ENCODE data around the gene ALK.

Gene ALK

GRCh38 chr2:29518010-29518409 lies 403.4 kb downstream of the ALK start:
- no peak for DNase-seq

GRCh38 chr2:29517413-29517812 lies 404.0 kb downstream of the ALK start:
- DNase-seq: no peak

GRCh38 chr2:29516767-29517166 lies 404.6 kb downstream of the ALK start:
- no peak for DNase-seq

GRCh38 chr2:29509878-29510277 lies 411.5 kb downstream of the ALK start:
- DNase-seq: no peak

GRCh38 chr2:29509397-29509796 lies 412.0 kb downstream of the ALK start:
- DNase-seq: no peak

GRCh38 chr2:29504746-29505145 lies 416.6 kb downstream of the ALK start:
- no peak for DNase-seq

- DNase-seq: no peak
These were observed 418.9 kb downstream of the ALK start for GRCh38 chr2:29502460-29502911.

GRCh38 chr2:29497375-29497774 lies 424.0 kb downstream of the ALK start:
- DNase-seq: no peak

GRCh38 chr2:29496198-29496597 lies 425.2 kb downstream of the ALK start:
- no peak for DNase-seq

GRCh38 chr2:29495536-29496060 lies 425.8 kb downstream of the ALK start:
- DNase-seq: no peak

GRCh38 chr2:29495068-29495467 lies 426.3 kb downstream of the ALK start:
- no peak for DNase-seq

GRCh38 chr2:29492701-29493100 lies 428.7 kb downstream of the ALK start:
- DNase-seq: no peak

- no peak for DNase-seq
These were observed 431.3 kb downstream of the ALK start for GRCh38 chr2:29490045-29490444.

GRCh38 chr2:29489568-29489967 lies 431.8 kb downstream of the ALK start:
- DNase-seq: no peak

GRCh38 chr2:29487967-29488555 lies 433.3 kb downstream of the ALK start:
- no peak for DNase-seq

GRCh38 chr2:29485631-29486030 lies 435.8 kb downstream of the ALK start:
- no peak for DNase-seq

- no peak for DNase-seq
These were observed 436.3 kb downstream of the ALK start for GRCh38 chr2:29485117-29485516.

GRCh38 chr2:29482867-29483266 lies 438.5 kb downstream of the ALK start:
- DNase-seq: no peak

GRCh38 chr2:29482348-29482747 lies 439.0 kb downstream of the ALK start:
- no peak for DNase-seq

- no peak for DNase-seq
These were observed 440.1 kb downstream of the ALK start for GRCh38 chr2:29481313-29481712.

GRCh38 chr2:29480426-29480825 lies 441.0 kb downstream of the ALK start:
- DNase-seq: no peak

- no peak for DNase-seq
These were observed 442.0 kb downstream of the ALK start for GRCh38 chr2:29479401-29479800.

GRCh38 chr2:29478641-29479040 lies 442.7 kb downstream of the ALK start:
- DNase-seq: no peak

GRCh38 chr2:29477186-29477585 lies 444.2 kb downstream of the ALK start:
- no peak for DNase-seq

GRCh38 chr2:29475499-29475898 lies 445.9 kb downstream of the ALK start:
- DNase-seq: no peak

Data from COR-L47 (cell line).